Testis (tissue), 2 donors: ENCODE data around the gene VDAC1.

Experiments used
- CTCF ChIP-seq, 3 experiments: fragments of 450-650 bp in 2 of 3; fragments of 200-600 bp in 1 of 3; sonication (generic) in 1 of 3; IDR thresholded peaks; one replicate each; pipeline ENCODE4 v1.5.1; 2016 to 2019; ENCODE audit warnings: antibody characterized with exemption in 3 of 3, mild to moderate bottlenecking in 2 of 3, moderate library complexity in 1 of 3
- POLR2A ChIP-seq: fragments of 450-650 bp; IDR thresholded peaks from one replicate; pipeline ENCODE4 v1.6.1; 2017; ENCODE audit warnings: antibody characterized with exemption, mild to moderate bottlenecking, moderate library complexity

GRCh38 chr5:133935667-133935940 is 69.2 kb downstream of the VDAC1 start:
- TF ChIP-seq CTCF (IDR thresholded peaks at IDR 0.05): no peak
- TF ChIP-seq POLR2A: no peak
